HG03196 (cell line): ENCODE data around the gene TTLL6.
"Not testable (repeated sequence)": the region's sequence is repeated elsewhere in the genome, so short reads cannot be mapped to it uniquely, and the experiment has no call there.

ENCODE experiments used
- ATAC-seq: cut with Tn5 transposase; IDR thresholded peaks from one replicate; pipeline ENCODE4 v1.9.1; 2021; ENCODE audit not compliant: unreplicated experiment

Gene TTLL6

GRCh38 chr17:48816438-48816773 is 623 bp downstream of the TTLL6 start:
- no peak for ATAC-seq

DNA sequence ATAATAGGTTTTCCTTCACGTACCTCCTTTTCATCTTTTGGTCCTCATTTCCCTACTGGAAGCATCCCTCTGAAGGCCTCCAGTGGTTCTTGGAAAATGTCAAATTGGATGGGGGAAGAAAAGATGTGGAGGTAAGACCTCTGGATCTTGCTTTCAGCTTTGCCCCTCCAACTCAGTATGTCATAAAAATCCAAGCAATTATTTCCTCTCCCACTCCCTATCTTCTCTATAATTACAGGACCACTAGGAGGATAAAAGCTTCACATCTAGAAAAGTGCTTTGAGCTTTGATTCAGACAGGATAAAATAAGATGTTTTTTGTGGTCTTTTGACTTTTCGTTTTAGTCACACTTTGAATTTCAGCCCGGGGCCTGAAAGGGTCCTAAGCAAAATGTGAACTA is 1.7 kb downstream of the TTLL6 start:
- no peak for ATAC-seq

DNA sequence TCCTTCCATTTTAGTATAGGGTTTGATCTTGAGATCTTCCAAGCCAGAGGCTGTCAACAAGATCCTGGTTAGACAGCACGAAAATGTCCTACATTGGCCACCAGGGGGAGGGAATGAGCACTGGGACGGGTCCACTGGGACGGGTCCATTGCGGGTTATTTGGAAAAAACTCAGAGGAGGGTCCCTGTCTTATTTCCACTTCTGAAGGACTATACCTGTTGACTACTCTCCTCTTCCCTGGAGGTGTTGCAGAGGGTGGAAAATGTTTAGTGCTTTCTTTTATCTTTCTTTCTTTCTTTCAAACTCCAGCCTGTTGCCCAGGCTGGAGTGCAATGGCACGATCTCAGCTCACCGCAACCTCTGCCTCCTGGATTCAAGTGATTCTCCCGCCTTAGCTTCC is 2.5 kb downstream of the TTLL6 start:
- ATAC-seq, result no peak

- no peak for ATAC-seq
These were observed 5.0 kb downstream of the TTLL6 start for GRCh38 chr17:48812001-48812400.

DNA sequence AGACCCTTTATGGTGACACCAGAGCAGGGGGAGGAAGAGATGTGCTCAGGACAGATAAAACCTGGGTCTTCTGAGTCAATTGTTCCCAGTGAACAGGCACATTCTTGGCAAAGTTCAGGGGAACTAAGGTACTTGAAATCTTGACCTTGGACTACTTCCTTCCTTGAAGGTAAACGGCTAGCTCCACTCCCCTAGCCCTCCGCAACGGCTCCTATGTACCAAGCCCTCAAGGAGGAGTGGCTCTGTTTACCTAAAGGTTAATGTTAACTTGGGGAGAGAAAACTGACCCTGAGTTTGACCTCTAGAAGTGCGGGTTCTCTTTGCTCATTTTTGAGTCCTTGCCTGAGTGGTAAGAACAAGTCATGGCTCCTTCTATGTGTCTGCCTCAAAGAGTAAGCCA is 7.8 kb downstream of the TTLL6 start:
- ATAC-seq, result no peak

- ATAC-seq, result no peak
These were observed 12.1 kb downstream of the TTLL6 start for GRCh38 chr17:48804936-48805411.

- ATAC-seq, result no peak
These were observed 16.3 kb downstream of the TTLL6 start for GRCh38 chr17:48800626-48801217.

DNA sequence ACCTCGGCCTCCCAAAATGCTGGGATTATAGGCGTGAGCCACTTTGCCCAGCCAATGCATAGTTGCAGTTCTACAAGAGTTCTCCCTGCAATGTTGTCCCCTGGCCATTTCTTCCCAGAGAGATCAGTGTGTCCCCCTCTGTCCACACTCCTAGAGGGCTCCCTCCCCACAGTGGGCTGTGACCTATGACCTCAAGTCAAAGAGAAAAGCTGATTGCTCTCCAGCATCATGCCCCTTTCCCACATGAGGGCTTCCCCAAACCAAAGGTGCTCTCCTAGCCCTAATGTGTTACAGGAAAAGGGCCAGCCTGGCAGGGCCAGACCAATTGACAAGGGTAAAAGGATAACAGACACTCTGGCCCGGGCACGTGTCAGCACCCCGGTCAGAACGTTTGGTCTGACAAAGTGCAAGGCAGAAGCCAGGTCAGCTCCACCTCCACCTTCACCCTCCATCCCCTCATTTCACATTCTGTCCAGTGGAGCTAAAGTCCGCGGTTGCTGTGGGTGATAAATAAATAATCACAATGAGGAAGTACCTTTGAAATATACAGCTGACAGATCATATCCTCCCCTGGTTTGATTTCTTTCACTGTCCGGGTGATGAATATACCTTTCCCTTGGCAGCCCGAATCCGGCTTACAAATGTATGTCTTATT is 17.8 kb downstream of the TTLL6 start:
- ATAC-seq, result no peak

- ATAC-seq, result not testable (repeated sequence)
These were observed 20.9 kb downstream of the TTLL6 start for GRCh38 chr17:48796163-48796522.

- ATAC-seq, result no peak
These were observed 21.4 kb downstream of the TTLL6 start for GRCh38 chr17:48795444-48796162.

- no peak for ATAC-seq
These were observed 24.8 kb downstream of the TTLL6 start for GRCh38 chr17:48792033-48792798.

- ATAC-seq, result peak; percentile 40
These were observed 25.6 kb downstream of the TTLL6 start for GRCh38 chr17:48791128-48792032.

DNA sequence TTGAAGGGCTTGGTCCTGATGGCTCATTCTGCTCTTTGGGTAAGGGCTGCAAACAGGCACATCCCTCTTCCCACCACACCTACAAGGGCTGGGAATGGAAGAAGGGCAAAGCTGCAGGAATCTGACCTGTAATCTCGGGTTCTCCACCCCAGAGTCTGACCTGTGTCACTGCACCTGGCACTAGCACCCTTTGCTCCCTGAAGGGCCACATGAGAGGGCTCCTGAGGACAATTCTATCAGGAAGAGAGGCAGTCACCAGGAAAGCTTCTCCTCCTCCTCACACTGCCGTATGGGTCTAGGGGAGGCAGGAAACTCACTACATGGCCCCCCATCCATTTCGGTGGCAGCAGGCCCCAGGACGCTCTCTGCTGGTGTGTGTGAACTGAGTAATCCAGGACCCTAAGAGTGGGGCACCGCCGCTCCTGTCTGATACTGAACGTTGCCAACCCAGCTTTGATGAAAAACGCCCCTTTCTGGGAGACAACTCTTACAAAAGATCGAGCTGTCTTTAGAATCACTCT is 26.4 kb downstream of the TTLL6 start:
- ATAC-seq, result no peak

DNA sequence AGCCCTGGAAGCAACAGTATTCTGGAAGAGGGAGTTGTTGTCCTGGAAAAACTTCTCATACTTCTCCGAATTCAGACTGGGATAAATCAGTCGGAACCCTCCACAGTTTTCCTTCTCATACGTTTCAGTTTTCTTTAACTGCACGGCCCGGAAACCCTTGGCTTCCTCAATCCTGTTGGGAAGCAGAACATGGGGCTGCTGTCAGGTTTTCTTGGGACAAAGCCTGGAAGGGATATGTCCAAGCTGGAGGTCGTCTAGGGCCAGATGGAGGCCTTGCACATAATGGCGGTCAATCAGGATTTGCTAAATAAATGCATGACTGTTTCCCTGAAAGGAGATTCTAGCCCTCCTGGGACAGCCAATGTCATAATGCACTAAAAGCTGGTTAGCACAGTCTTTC is 29.2 kb downstream of the TTLL6 start:
- ATAC-seq, result no peak

DNA sequence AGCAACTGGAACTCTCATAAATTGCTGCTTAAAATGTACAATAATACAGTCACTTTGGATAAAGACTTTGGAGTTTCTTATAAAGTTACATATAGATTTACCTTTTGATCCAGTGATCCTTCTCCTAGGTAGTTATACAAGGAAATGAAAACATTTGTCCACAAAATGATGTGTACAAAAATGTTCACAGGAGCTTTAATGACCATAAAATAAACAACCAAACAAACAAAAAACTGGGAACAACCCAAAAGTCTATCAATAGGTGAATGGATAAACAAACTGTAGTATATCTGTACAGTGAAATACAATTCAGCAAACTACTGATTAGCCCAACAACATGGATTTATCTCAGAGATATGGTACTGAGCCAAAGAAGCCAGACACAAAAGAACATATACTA is 37.6 kb downstream of the TTLL6 start:
- no peak for ATAC-seq

DNA sequence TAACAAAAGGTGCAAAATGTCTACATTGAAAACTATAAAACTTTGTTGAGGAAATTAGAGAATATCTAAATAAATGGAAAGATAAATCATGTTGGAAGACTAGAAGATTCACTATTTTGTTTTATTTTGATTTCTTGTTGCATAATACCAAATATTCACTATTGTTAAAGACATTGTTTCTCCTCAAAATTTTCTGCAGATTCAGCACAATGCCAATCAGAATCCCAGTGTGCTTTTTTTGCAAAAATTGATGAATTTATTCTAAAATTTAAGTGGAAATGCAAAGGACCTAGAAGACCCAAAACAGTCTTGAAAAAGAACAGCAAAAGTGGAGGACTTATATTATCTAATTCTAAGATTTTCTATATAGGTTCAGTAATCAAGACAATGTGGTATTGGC is 40.4 kb downstream of the TTLL6 start:
- ATAC-seq, result no peak

DNA sequence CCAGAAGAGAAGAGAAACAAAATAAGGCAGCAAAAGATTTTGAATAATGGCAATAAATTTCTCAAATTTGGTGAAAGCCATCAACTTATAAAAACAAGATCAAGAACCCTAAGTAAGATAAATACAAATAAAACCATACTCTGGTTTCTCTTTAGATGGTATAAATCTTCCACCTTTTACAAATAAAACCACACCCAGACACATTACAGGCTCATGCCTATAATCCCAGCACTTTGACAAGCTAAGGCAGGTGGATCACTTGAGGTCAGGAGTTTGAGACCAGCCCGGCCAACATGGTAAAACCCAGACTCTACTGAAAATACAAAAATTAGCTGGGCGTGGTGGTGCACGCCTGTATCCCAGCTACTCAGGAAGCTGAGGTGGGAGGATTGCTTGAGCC is 43.8 kb downstream of the TTLL6 start:
- no peak for ATAC-seq

GRCh38 chr17:48770954-48771353 is 46.1 kb downstream of the TTLL6 start:
- no peak for ATAC-seq

DNA sequence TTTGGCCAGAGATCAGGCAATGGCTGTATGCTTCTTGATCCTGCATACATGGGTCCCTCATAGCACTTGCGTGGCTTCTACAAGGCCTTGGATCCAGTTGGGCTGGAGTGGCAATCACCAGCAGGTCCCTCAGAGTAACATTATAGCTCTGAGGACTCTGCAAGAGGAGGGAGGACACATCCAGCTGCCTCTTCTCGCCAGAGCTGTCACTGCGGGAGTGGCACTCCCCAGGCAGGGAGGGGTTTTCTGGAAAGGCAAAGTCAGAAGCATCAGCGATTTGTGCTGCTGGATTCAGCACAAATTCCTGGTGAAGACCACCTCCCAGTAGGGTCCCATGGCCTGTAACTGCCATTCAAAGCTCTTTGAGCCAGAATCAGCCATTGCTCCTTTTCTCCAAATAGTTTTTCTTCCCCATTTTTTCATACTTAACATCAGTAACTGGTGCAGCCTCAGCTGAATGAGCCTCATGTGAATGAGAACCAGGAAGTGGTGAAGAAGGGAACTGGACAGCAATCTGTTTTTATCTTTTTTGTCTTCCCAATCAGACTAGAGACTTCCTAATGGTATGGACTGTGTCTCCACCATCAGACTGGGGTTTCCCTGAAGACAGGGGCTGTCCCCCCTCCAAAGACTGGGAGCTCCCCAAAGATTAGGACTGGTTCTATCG is 47.9 kb downstream of the TTLL6 start:
- ATAC-seq, result no peak

- ATAC-seq, result no peak
These were observed 49.7 kb downstream of the TTLL6 start for GRCh38 chr17:48767263-48767774.
